Neural cell (in vitro differentiated cells): Measurements from ENCODE around the gene LUC7L.

Experiments used
- CTCF ChIP-seq: fragments of 450-650 bp; IDR thresholded peaks from 2 replicates; pipeline ENCODE4 v1.5.1; 2014; ENCODE audit warnings: antibody characterized with exemption, mild to moderate bottlenecking, moderate library complexity; ENCODE audit not compliant: poor library complexity, severe bottlenecking
- EP300 ChIP-seq: fragments of 450-650 bp; conservative IDR thresholded peaks from 2 replicates; pipeline ENCODE4 v1.6.1; 2014; ENCODE audit warnings: antibody characterized with exemption, mild to moderate bottlenecking, moderate library complexity; ENCODE audit not compliant: poor library complexity, severe bottlenecking
- EZH2 ChIP-seq: fragments of 200-600, 300-800 bp; shearing (Covaris generic), sonication (generic); IDR thresholded peaks from 2 replicates; pipeline ENCODE4 v1.6.1; 2014; ENCODE audit warnings: antibody characterized with exemption, low read length, borderline replicate concordance, mild to moderate bottlenecking; ENCODE audit not compliant: insufficient read depth, poor library complexity, severe bottlenecking
- MXI1 ChIP-seq: fragments of 450-650 bp; conservative IDR thresholded peaks from 2 replicates; pipeline ENCODE4 v1.6.1; 2014; ENCODE audit warnings: antibody characterized with exemption, mild to moderate bottlenecking; ENCODE audit not compliant: poor library complexity, severe bottlenecking
- POLR2AphosphoS5 ChIP-seq: IDR thresholded peaks from 2 replicates; pipeline ENCODE4 v1.6.1; 2012
- RAD21 ChIP-seq: fragments of 450-650 bp; conservative IDR thresholded peaks from 2 replicates; pipeline ENCODE4 v1.6.1; 2014; ENCODE audit warnings: antibody characterized with exemption, mild to moderate bottlenecking, moderate library complexity
- REST ChIP-seq: IDR thresholded peaks from 2 replicates; pipeline ENCODE4 v1.6.1; 2012; ENCODE audit warnings: borderline replicate concordance
- TAF1 ChIP-seq: IDR thresholded peaks from 2 replicates; pipeline ENCODE4 v1.6.1; 2012; ENCODE audit warnings: low read depth

- no peak for TF ChIP-seq EZH2
- TF ChIP-seq CTCF = no peak
- no peak for TF ChIP-seq TAF1
- no peak for TF ChIP-seq POLR2AphosphoS5
- no peak for TF ChIP-seq REST
- no peak for TF ChIP-seq RAD21
- no peak for TF ChIP-seq EP300
- no peak for TF ChIP-seq MXI1
These were observed 35.8 kb upstream of the LUC7L start for GRCh38 chr16:265002-265529.
